Measurements from ENCODE around the gene ENC1. TPM values are rescaled to one million over a fixed set of nuclear protein-coding genes. Genes with fewer than 3 reads are reported as not detected.

The ENC1 gene
- total RNA-seq, 1 donor from 2014 or later: 90.5 TPM

DNA sequence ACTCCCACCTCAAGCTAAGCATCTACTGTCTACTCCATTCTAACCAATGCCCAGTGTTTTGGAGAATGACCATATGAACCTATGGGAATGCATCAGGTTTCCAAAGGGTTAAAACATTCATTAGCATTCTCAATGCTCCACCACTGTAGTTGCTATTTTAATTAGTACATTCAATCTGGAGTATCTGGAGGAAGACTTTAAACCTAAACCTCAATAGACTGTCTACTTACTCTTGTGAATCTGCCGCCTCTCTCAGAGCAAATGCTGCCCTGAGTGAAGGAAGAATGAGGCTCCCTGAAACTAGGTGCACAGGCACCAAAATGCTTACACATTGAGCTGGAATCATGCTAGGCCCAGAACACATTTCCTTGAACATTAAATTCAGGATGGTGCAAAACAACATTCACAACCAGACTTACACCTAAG lies 2.0 kb downstream of the ENC1 start:
- TF ChIP-seq, protein P1, sequence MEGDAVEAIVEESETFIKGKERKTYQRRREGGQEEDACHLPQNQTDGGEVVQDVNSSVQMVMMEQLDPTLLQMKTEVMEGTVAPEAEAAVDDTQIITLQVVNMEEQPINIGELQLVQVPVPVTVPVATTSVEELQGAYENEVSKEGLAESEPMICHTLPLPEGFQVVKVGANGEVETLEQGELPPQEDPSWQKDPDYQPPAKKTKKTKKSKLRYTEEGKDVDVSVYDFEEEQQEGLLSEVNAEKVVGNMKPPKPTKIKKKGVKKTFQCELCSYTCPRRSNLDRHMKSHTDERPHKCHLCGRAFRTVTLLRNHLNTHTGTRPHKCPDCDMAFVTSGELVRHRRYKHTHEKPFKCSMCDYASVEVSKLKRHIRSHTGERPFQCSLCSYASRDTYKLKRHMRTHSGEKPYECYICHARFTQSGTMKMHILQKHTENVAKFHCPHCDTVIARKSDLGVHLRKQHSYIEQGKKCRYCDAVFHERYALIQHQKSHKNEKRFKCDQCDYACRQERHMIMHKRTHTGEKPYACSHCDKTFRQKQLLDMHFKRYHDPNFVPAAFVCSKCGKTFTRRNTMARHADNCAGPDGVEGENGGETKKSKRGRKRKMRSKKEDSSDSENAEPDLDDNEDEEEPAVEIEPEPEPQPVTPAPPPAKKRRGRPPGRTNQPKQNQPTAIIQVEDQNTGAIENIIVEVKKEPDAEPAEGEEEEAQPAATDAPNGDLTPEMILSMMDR (conservative IDR thresholded peaks at IDR 0.05; ENCODE audit: low read depth, low read length): no peak
- DNase-seq (ENCODE audit: low read depth): no peak
- peak overlapping the region; percentile 98 for H3K4me3 ChIP-seq (ENCODE audit: low read depth, low read length)

DNA sequence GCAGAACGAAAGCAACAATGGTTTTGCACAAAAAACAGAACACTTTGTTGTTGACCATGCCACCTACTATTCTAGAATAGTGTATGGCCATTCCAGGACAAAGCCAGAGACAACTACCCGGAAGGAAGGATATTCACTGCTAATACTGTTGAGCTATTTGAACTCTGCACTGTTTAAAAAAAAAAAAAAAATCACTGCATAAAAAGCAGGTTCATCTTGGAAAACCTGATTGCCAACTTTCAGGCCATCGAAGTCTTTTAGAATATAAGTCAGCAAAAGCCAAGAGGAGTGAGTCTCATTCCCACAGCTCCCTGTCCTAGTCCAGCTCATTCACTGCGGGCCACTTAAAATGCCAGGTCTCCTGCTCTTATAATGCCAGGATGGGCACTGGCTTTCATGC lies 4.0 kb downstream of the ENC1 start:
- TF ChIP-seq, protein P1 (conservative IDR thresholded peaks at IDR 0.05; ENCODE audit: low read depth, low read length): no peak
- DNase-seq (ENCODE audit: low read depth): no peak
- H3K4me3 ChIP-seq (ENCODE audit: low read depth, low read length): no peak overlapping the region

DNA sequence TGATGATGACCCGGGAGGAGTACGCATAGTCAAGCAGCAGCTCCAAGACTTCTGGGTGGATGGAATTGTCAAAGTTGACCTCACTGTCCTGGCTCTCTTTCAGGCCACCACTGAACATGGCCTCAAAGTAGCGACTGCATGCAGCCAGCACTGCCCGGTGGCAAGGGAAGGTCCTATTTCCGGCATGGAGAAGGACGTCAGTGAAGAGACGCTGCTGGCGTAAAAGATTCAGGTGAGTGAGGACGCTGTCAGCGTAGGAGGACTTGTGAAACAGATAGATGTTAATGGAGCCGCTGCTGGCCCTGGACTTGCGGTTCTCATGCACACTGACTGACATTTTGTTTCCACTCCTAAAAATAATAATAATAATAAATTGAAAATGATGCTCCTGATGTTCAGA lies 4.4 kb downstream of the ENC1 start:
- no peak overlapping the region for H3K4me3 ChIP-seq (ENCODE audit: low read depth, low read length)
- TF ChIP-seq, protein P1 (conservative IDR thresholded peaks at IDR 0.05; ENCODE audit: low read depth, low read length): no peak
- no peak for DNase-seq (ENCODE audit: low read depth)

DNA sequence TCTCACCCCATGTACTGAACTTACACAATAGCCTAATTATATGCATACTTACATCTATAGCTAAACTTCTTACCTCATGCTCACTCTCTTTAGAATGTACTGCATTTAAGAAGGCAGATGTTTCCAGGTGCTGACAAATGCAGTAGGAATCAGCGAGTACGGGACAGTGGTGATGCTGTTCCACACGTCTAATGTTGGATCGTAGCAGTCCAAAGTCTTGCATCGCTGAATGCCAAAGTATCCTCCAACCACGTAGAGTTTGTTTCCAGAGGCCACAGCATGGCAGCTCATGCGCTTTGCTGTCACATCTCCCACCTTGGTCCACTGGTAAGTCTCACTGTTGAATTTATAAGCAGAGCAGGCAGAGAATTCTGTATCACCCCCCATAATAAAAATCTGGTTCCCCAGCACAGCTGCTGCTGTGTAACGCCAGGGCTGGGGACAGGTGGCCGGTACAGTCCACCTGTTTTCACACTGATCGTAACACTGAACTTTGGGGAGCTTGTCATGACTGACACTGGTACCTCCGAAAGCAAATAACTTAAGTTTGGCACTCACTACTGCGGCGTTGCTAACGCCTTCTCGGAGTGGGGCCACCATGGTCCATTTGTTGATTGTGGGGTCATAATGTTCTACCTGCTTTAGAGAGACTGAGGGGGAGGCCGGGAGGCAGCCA lies 5.8 kb downstream of the ENC1 start:
- H3K4me3 ChIP-seq (ENCODE audit: low read depth, low read length): no peak overlapping the region
- DNase-seq (ENCODE audit: low read depth): no peak
- TF ChIP-seq, protein P1 (conservative IDR thresholded peaks at IDR 0.05; ENCODE audit: low read depth, low read length): no peak

DNA sequence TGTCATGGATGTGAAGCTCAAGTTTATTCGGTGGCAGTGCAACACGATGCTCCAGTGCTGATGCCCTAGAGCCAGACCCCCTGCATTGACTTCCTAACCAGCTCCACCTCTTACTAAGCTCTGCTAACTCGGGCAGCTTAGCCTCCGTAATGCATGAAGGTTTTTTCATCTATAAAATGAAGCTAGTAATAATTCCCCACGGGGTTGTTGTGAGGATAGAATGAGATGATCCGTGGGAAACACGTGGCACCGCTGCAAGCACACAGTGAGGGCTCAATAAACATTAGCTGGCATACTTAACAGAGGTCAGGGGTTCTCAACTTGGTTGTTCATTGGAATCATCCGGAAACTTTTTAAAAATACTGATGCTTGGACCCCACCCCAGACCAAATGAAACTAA lies 6.8 kb downstream of the ENC1 start:
- DNase-seq (ENCODE audit: low read depth): no peak
- no peak overlapping the region for H3K4me3 ChIP-seq (ENCODE audit: low read depth, low read length)

DNA sequence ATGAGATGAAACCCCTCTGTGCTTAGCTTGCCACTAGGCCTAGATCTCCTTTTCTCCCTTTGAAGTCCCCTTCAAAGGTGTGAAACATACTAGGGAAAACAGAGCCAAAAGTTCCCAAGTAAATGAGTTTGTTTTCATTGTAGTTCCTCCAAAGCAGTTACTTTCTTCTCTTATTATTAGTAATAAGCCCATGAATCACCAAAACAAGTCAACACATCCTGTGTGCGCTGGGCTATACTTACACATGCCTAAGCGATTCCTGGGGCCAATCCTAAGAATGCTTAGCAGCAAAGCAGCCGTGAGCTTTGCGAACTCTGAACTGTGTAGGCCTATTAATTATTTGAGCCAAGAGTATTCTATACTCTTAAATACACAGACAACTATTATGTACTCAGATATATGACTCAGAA lies 7.6 kb downstream of the ENC1 start:
- no peak for DNase-seq (ENCODE audit: low read depth)
- H3K4me3 ChIP-seq (ENCODE audit: low read depth, low read length): no peak overlapping the region
- TF ChIP-seq, protein P1 (conservative IDR thresholded peaks at IDR 0.05; ENCODE audit: low read depth, low read length): no peak

More for the DNA sequence above, 6.8 kb downstream of the ENC1 start:
- TF ChIP-seq, protein P1 (conservative IDR thresholded peaks at IDR 0.05; ENCODE audit: low read depth, low read length): no peak

Data from epithelial cell of proximal tubule (primary cell).